DOHH2 (cell line): ENCODE data around the gene FAM227A.
"Not testable (repeated sequence)": the region's sequence is repeated elsewhere in the genome, so short reads cannot be mapped to it uniquely, and the experiment has no call there.

Source experiments
- H3F3A ChIP-seq: fragments of 200-600 bp; sonication (generic), shearing (Covaris generic); 2 replicates; pipeline ENCODE4 v1.6.0; 2016; ENCODE audit warnings: antibody characterized with exemption, mild to moderate bottlenecking; ENCODE audit not compliant: control insufficient read depth, insufficient read depth
- H3K27ac ChIP-seq: fragments of 200-600 bp; sonication (generic); 2 replicates; pipeline ENCODE4 v1.5.1; 2014; ENCODE audit warnings: low read depth, mild to moderate bottlenecking, low read length, moderate library complexity
- H3K27me3 ChIP-seq: fragments of 200-600 bp; sonication (generic); 2 replicates; pipeline ENCODE4 v1.6.1; 2014; ENCODE audit warnings: mild to moderate bottlenecking, low read length, mixed read lengths; ENCODE audit not compliant: control insufficient read depth
- H3K36me3 ChIP-seq: fragments of 200-600 bp; sonication (generic); 2 replicates; pipeline ENCODE4 v1.6.1; 2014; ENCODE audit warnings: mild to moderate bottlenecking, low read length, moderate library complexity, mixed read lengths; ENCODE audit not compliant: control insufficient read depth
- H3K4me1 ChIP-seq: fragments of 200-600 bp; sonication (generic); 2 replicates; pipeline ENCODE4 v1.6.1; 2014; ENCODE audit warnings: mild to moderate bottlenecking, low read length, mixed read lengths; ENCODE audit not compliant: control insufficient read depth
- H3K4me2 ChIP-seq: fragments of 200-600 bp; sonication (generic); 2 replicates; pipeline ENCODE4 v1.6.0; 2014; ENCODE audit warnings: mild to moderate bottlenecking, low read length, moderate library complexity
- H3K4me3 ChIP-seq: fragments of 200-600 bp; sonication (generic); 2 replicates; pipeline ENCODE4 v1.5.1; 2014; ENCODE audit warnings: mild to moderate bottlenecking, low read length, mixed read lengths
- H3K79me2 ChIP-seq: fragments of 200-600 bp; sonication (generic); 2 replicates; pipeline ENCODE4 v1.6.1; 2014; ENCODE audit warnings: mild to moderate bottlenecking, low read length, mixed read lengths; ENCODE audit not compliant: control insufficient read depth
- H3K9me2 ChIP-seq: fragments of 200-600 bp; sonication (generic); replicated peaks from 2 replicates; pipeline ENCODE4 v1.6.1; 2014; ENCODE audit warnings: mild to moderate bottlenecking, low read length, mixed read lengths; ENCODE audit not compliant: control insufficient read depth
- H3K9me3 ChIP-seq: fragments of 200-600 bp; sonication (generic); 2 replicates; pipeline ENCODE4 v1.6.1; 2014; ENCODE audit warnings: antibody characterized with exemption, low read length, mixed read lengths; ENCODE audit not compliant: control insufficient read depth, insufficient read depth
- H4K20me1 ChIP-seq: fragments of 200-600 bp; sonication (generic); 2 replicates; pipeline ENCODE4 v1.6.0; 2014; ENCODE audit warnings: low read depth, mild to moderate bottlenecking, antibody characterized with exemption, low read length, moderate library complexity; ENCODE audit not compliant: control insufficient read depth, insufficient read depth
- CTCF ChIP-seq: fragments of 200-600 bp; sonication (generic); IDR thresholded peaks from one replicate; pipeline ENCODE4 v1.5.1; 2014; ENCODE audit warnings: antibody characterized with exemption, mild to moderate bottlenecking, low read depth, low read length; ENCODE audit not compliant: poor library complexity, severe bottlenecking
- EZH2phosphoT487 ChIP-seq: fragments of 200-600 bp; sonication (generic); IDR thresholded peaks from 2 replicates; pipeline ENCODE4 v1.6.1; 2017; ENCODE audit warnings: borderline replicate concordance, mild to moderate bottlenecking, antibody characterized with exemption, low read length, moderate library complexity, mixed read lengths

Gene FAM227A

GRCh38 chr22:38602166-38602565 is 54.0 kb downstream of the FAM227A start:
- no peak overlapping the region for H3K27ac ChIP-seq
- H3F3A ChIP-seq, result no peaks in the 10 kb centered on the region
- H4K20me1 ChIP-seq, result no peaks in the 10 kb centered on the region
- no peaks in the 10 kb centered on the region for H3K79me2 ChIP-seq
- H3K9me2 ChIP-seq, result no peaks in the 10 kb centered on the region
- no peaks in the 10 kb centered on the region for H3K9me3 ChIP-seq
- TF ChIP-seq EZH2phosphoT487 (no peak), CTCF (no peak)
- no peaks in the 10 kb centered on the region for H3K36me3 ChIP-seq
- H3K4me1 ChIP-seq, result no peaks in the 10 kb centered on the region
- H3K4me3 ChIP-seq, result no peak overlapping the region
- peaks cover 12% of the 10 kb centered on the region for H3K27me3 ChIP-seq
- no peak overlapping the region for H3K4me2 ChIP-seq

- Histone ChIP-seq H3K36me3 (no peaks in the 10 kb centered on the region), H3K27ac (no peak overlapping the region), H3K9me2 (no peaks in the 10 kb centered on the region), H3F3A (no peaks in the 10 kb centered on the region), H3K4me1 (no peaks in the 10 kb centered on the region), H4K20me1 (no peaks in the 10 kb centered on the region), H3K4me2 (no peak overlapping the region), H3K9me3 (no peaks in the 10 kb centered on the region), H3K27me3 (peaks cover 12% of the 10 kb centered on the region), H3K79me2 (no peaks in the 10 kb centered on the region), H3K4me3 (no peak overlapping the region)
- no peak for TF ChIP-seq CTCF
- TF ChIP-seq EZH2phosphoT487, result no peak
Measured at GRCh38 chr22:38601221-38601764, 54.9 kb downstream of the FAM227A start.

GRCh38 chr22:38599466-38599865 is 56.7 kb downstream of the FAM227A start:
- no peaks in the 10 kb centered on the region for H4K20me1 ChIP-seq
- no peak overlapping the region for H3K27ac ChIP-seq
- TF ChIP-seq CTCF (no peak), EZH2phosphoT487 (no peak)
- H3K4me2 ChIP-seq, result no peak overlapping the region
- no peaks in the 10 kb centered on the region for H3K36me3 ChIP-seq
- H3K9me3 ChIP-seq, result no peaks in the 10 kb centered on the region
- no peaks in the 10 kb centered on the region for H3K9me2 ChIP-seq
- no peaks in the 10 kb centered on the region for H3F3A ChIP-seq
- H3K4me3 ChIP-seq, result no peak overlapping the region
- H3K4me1 ChIP-seq, result no peaks in the 10 kb centered on the region
- H3K27me3 ChIP-seq, result peaks cover 19% of the 10 kb centered on the region
- H3K79me2 ChIP-seq, result no peaks in the 10 kb centered on the region

- not testable (repeated sequence) for H3K4me2 ChIP-seq, H3K4me1 ChIP-seq, H3K27ac ChIP-seq, H3K27me3 ChIP-seq, H3F3A ChIP-seq, H3K36me3 ChIP-seq, H4K20me1 ChIP-seq, H3K79me2 ChIP-seq, H3K4me3 ChIP-seq, H3K9me2 ChIP-seq, H3K9me3 ChIP-seq
Measured at GRCh38 chr22:38582923-38583322, 73.3 kb downstream of the FAM227A start.
